PFSK-1 (cell line): ENCODE data around the gene TSPAN18.

ENCODE experiments used
- FOXP2 ChIP-seq: optimal IDR thresholded peaks from 2 replicates; pipeline ENCODE3; 2011; ENCODE audit warnings: borderline replicate concordance, control low read depth, inconsistent platforms; ENCODE audit not compliant: insufficient read depth; ENCODE audit errors: extremely low read length, extremely low read depth
- POLR2AphosphoS5 ChIP-seq: IDR thresholded peaks from 2 replicates; pipeline ENCODE4 v1.6.1; 2012; ENCODE audit warnings: low read depth, mild to moderate bottlenecking, control low read depth, low read length, moderate library complexity
- REST ChIP-seq, 2 experiments: IDR thresholded peaks; 2 replicates each; pipeline versions ENCODE4 v1.6.1 to v1.8.0; 2011 to 2012; ENCODE audit warnings: low read depth in 2 of 2, low read length in 2 of 2, control low read depth in 1 of 2, inconsistent platforms in 1 of 2, mild to moderate bottlenecking in 1 of 2, moderate library complexity in 1 of 2; ENCODE audit not compliant: insufficient read depth in 1 of 2
- SIN3A ChIP-seq: IDR thresholded peaks from 2 replicates; pipeline ENCODE4 v1.6.1; 2012; ENCODE audit warnings: mild to moderate bottlenecking, low read length, moderate library complexity, borderline replicate concordance; ENCODE audit not compliant: insufficient read depth
- TAF1 ChIP-seq: IDR thresholded peaks from 2 replicates; pipeline ENCODE4 v1.6.1; 2012; ENCODE audit warnings: low read length, control low read depth, borderline replicate concordance; ENCODE audit not compliant: insufficient read depth

Gene TSPAN18

GRCh38 chr11:44835938-44836337 lies 109.2 kb downstream of the TSPAN18 start:
- TF ChIP-seq SIN3A (no peak), REST (IDR thresholded peaks at IDR 0.05; ENCODE audit: insufficient read depth in 1 of 2, low read depth in 2 of 2, low read length in 2 of 2) (no peak), TAF1 (no peak), FOXP2 (no peak), POLR2AphosphoS5 (no peak)

- TF ChIP-seq SIN3A (no peak), POLR2AphosphoS5 (no peak), REST (IDR thresholded peaks at IDR 0.05; ENCODE audit: insufficient read depth in 1 of 2, low read depth in 2 of 2, low read length in 2 of 2) (no peak), FOXP2 (no peak), TAF1 (no peak)
Observed at GRCh38 chr11:44837661-44838060, 110.9 kb downstream of the TSPAN18 start.

DNA sequence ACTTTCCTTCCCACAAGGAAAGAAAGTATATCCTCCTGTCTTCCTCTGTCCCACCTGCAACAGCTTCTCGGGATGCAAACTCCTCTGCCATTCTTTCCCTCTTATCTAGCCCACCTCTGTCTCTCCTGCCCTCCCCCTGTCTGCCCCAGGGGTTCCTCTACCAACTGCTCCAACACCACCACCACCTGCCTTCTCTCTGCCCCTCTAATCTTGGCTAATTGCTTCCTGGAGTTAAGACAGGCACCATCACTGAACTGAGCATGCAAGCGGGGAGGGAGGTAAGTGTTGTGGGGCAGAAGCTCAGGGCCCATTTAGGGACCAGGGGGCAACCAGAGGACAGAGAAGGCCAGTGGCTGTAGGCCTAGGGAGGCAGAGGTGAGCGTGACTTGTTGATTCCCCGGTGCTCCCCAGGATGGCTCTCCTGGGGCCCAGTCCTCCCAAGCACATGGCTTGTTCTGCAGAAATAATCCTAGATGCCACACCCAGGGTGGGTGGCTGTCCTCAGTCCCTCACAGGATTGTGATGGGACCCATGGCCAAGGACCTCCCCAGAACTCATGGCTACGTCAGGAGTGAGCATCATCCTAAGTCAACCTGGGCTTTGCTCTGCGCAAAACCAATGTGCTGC lies 112.8 kb downstream of the TSPAN18 start:
- TF ChIP-seq TAF1, result no peak
- TF ChIP-seq POLR2AphosphoS5, result no peak
- TF ChIP-seq FOXP2, result no peak
- no peak for TF ChIP-seq SIN3A
- no peak for TF ChIP-seq REST (IDR thresholded peaks at IDR 0.05; ENCODE audit: insufficient read depth in 1 of 2, low read depth in 2 of 2, low read length in 2 of 2)

GRCh38 chr11:44840085-44840478 lies 113.3 kb downstream of the TSPAN18 start:
- no peak for TF ChIP-seq SIN3A

DNA sequence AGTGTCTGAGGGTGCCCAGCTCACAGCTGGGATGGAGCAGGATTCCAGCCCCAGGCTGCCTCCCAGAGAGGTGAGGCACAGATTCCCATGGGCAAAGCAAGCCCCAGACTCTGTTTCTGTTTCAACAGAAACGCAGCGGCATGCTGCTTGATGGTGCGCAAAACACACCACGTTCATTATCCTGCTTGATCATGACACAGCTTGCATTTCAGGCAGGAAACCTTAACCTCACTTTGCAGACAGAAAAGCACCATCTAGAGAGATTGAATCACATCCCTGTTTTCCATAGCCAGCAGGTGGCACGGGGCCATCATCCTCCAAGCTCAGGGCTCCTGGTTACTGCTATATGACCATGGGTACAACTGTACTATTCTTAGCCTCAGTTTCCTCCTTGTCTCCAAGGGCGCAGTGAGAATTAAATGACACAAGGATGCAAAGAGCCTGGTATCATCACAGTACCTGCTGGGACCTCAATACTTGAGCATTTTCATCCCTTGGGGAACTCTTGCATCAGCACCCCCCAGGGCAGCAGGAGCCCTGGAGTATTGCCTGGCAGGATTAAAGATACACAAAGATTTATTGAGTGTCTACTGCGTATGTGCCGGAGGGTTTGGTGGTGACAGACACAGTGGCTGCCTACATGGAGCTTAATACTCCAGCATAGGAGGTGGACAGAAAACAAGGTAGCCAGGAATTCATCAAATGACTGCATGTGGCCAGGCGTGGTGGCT lies 113.9 kb downstream of the TSPAN18 start:
- TF ChIP-seq FOXP2 (no peak), POLR2AphosphoS5 (no peak)

GRCh38 chr11:44842220-44842619 lies 115.5 kb downstream of the TSPAN18 start:
- TF ChIP-seq TAF1 (no peak), POLR2AphosphoS5 (no peak), FOXP2 (no peak), REST (IDR thresholded peaks at IDR 0.05; ENCODE audit: insufficient read depth in 1 of 2, low read depth in 2 of 2, low read length in 2 of 2) (no peak), SIN3A (no peak)
